ENCODE results near the gene YARS1.

YARS1 gene

DNA sequence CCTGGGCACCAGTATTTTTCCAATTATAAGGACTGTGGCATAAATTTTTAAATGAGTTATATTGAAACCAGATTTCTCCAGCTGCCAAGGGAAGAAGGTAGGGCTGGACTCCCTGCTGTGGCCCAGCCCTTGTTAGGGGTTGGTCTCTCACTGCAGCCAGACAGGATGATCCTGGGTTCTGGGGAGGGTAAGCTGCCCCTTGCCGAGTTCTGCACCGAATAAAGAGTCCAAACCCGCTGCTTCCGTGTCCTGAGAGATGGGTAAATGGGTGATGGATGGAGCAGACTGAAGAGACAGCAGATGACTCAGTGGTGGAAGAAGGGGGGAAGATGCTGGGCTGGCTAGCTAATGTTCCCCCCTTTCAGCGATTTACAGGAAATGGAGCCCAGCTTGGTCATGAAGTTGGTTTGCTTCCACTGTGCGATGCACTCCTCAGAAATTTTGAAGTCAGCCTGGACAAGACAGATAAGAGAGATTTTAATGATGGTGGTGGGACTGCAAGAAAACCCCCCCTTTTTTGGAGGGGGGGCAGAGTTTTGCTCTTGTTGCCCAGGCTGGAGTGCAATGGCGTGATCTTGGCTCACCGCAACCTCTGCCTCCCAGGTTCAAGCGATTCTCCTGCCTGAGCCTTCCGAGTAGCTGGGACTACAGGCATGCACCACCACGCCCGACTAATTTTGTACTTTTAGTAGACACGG lies 41.4 kb downstream of the YARS1 start:
- DNase-seq = no peak

DNA sequence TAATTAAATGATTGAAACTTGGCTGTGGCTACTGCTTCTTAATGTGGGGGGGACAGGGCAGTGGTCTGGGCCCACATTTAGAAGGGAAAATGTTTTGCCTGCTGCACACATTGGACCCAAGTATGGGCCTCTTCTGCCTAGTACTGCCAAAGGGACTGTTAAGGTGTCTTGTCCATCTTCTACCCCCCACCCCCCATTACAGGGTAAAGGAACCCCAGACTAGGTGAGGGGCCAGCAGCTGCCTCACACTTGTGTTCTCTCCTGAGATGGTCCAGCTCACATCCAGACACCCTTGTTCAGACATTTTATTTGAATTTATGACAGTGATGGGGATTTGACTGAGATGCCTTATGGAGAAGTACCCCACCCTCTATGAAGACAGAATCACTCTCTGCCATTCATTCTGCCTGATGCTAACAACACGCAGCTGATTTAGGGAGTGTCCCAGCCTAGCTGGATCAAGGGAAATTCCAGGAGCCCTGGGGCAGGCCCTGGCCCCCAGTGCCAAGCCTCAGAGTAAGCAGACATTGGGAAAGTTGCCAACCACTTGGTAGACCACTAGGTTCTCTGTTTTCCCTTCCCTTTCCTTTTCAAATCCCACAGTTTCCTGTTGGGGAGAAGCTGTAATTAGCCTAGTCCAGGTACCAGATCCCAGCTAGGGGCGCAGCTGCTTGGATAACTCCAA lies 42.1 kb downstream of the YARS1 start:
- no peak for DNase-seq

DNA sequence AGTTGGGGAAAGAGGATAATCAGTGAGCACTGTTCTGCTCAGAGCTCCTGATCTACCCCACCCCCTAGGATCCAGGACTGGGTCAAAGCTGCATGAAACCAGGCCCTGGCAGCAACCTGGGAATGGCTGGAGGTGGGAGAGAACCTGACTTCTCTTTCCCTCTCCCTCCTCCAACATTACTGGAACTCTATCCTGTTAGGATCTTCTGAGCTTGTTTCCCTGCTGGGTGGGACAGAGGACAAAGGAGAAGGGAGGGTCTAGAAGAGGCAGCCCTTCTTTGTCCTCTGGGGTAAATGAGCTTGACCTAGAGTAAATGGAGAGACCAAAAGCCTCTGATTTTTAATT lies 42.7 kb downstream of the YARS1 start:
- DNase-seq = no peak

DNA sequence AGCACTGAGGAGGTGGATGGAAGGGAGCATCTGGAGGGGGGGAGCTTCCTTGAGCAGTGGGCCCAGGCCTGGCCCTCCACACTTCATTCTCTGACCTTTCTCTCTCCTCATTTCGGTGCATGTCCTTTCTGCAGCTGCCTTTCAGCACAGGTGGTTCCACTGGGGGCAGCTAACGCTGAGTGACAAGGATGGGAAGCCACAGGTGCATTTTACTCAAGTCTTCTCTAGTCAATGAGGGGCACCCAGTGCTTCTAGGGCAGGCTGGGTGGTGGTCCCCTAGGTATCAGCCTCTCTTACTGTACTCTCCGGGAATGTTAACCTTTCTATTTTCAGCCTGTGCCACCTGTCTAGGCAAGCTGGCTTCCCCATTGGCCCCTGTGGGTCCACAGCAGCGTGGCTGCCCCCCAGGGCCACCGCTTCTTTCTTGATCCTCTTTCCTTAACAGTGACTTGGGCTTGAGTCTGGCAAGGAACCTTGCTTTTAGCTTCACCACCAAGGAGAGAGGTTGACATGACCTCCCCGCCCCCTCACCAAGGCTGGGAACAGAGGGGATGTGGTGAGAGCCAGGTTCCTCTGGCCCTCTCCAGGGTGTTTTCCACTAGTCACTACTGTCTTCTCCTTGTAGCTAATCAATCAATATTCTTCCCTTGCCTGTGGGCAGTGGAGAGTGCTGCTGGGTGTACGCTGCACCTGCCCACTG lies 43.2 kb downstream of the YARS1 start:
- no peak for DNase-seq

DNA sequence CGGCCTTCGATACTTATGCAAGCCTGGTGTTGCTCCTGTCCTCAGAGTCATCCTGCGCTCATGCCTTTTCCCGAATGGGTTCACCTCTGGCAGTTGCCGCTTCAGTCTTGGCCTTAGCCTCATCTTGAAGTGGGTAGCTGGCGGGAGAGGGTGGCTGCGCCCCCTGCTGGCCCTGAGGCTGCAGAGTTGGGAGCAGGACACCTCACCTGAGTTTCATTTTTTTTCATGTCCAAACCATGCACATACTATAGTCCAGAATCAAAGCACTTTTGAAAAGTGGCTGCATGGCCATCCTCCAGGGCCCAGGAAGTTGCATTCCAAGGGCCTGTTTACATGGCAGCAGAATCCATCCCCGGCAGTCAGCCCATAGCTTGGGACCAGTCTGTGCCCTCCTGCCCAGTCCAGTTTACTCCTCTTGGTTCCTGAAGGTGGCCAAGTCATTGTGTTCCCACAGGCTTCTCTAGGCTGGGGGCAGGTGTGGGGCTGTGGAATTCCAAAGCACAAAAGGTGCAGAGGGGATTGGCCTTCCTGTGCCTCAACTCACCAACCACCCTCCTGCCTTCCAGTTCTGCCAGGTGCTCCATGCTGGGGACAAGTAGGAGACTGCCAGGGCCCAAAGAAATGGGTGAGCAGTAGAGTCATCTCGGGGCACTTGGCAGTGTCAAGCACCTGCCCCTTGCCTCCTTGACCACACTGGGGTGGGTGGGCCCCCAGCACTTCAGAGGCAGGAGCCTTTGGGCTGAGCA lies 44.0 kb downstream of the YARS1 start:
- peak; percentile 85 for DNase-seq

DNA sequence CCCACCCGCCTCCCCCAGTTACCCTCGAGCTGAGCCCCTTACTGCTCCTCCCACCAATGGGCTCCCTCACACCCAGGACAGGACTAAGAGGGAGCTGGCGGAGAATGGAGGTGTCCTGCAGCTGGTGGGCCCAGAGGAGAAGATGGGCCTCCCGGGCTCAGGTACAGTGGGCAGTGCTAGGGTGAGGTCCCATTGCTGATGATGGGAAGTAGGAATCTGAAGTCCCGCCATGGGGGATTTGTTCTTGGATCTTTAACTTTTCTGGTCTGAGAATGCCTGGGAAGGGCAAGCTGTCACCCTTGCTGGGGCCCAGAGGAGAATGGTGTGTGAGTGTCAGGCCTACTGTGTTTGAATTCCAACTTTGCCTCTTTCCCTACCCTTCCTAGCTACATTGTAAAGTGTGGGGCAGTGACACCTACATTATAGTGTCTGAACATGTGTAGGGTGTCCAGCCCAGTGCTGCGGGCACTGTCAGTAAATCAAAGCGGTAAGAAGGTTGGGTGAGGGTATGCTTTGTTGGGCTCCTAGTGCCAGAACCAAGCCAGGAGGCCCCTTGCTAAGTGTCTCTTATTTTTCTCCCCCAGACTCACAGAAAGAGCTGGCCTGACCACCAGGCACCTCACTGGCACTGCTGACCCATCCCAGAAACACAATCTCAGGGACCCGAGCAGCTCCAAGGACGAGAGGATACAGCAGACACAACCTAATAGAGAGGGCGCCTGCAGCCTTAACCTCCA lies 44.7 kb downstream of the YARS1 start:
- no peak for DNase-seq

DNA sequence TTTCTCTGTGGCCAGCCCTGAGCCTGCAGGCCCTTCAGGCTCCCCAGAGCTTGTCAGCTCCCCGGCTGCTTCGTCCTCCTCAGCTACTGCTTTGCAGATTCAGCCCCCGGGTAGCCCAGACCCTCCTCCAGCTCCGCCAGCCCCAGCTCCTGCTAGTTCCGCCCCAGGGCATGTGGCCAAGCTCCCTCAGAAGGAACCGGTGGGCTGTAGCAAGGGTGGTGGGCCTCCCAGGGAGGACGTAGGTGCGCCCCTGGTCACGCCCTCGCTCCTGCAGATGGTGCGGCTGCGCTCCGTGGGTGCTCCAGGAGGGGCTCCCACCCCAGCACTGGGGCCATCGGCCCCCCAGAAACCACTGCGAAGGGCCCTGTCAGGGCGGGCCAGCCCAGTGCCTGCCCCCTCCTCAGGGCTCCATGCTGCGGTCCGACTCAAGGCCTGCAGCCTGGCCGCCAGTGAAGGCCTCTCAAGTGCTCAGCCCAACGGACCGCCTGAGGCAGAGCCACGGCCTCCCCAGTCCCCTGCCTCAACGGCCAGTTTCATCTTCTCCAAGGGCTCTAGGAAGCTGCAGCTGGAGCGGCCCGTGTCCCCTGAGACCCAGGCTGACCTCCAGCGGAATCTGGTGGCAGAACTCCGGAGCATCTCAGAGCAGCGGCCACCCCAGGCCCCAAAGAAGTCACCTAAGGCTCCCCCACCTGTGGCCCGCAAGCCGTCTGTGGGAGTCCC lies 45.4 kb downstream of the YARS1 start:
- no peak for DNase-seq

DNA sequence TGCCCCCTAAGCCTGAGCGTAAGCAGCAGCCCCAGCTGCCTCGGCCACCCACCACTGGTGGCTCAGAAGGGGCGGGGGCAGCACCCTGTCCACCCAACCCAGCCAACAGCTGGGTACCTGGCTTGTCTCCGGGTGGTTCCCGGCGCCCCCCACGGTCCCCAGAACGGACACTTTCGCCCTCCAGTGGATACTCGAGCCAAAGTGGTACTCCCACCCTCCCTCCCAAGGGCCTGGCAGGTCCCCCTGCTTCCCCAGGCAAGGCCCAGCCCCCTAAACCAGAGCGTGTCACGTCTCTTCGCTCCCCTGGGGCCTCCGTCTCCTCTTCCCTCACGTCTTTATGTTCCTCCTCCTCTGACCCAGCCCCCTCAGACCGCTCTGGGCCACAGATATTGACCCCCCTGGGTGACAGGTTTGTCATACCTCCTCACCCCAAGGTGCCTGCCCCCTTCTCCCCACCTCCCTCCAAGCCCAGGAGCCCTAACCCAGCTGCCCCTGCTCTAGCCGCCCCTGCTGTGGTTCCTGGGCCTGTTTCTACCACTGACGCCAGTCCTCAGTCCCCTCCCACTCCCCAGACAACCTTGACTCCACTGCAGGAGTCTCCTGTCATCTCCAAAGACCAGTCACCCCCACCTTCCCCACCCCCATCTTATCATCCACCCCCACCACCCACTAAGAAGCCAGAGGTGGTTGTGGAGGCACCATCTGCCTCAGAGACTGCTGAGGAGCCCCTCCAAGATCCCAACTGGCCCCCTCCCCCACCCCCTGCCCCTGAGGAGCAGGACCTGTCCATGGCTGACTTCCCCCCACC lies 46.2 kb downstream of the YARS1 start:
- no peak for DNase-seq

DNA sequence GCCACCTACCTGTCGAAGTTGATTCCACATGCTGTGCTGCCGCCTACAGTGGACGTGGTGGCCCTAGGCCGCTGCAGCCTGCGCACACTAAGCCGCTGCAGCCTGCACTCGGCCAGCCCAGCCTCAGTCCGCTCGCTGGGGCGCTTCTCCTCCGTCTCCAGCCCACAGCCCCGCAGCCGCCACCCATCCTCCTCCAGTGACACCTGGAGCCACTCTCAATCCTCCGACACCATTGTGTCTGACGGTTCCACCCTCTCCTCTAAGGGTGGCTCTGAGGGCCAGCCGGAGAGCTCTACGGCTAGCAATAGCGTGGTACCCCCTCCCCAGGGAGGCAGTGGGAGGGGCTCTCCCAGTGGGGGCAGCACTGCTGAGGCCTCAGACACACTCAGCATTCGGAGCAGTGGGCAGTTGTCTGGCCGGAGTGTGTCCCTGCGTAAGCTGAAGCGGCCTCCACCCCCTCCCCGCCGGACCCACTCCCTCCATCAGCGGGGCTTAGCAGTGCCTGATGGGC lies 46.9 kb downstream of the YARS1 start:
- no peak for DNase-seq

DNA sequence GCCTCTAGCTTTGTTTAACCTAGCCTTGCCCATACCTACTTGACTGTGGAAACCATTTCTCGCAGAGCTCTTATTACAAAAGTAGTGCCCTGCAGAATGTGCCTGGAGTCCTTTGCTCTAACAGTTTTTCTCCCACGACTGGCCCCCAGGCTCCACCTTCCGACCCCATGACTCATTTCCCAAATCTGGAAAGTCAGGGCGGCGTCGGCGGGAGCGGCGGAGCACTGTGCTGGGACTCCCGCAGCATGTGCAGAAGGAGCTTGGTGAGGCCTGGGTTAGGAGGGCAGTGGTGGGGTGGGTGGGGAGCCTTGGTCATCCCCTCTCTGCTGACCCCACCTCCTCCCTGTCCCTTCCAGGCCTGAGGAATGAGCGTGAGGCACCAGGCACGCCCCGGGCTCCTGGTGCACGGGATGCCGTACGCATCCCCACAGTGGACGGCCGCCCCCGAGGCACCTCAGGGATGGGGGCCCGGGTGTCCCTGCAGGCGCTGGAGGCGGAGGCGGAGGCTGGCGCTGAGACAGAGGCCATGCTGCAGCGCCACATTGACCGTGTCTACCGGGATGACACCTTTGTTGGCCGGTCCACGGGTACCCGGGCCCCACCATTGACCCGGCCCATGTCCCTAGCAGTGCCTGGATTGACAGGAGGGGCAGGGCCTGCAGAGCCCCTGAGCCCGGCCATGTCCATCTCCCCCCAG lies 47.5 kb downstream of the YARS1 start:
- no peak for DNase-seq

DNA sequence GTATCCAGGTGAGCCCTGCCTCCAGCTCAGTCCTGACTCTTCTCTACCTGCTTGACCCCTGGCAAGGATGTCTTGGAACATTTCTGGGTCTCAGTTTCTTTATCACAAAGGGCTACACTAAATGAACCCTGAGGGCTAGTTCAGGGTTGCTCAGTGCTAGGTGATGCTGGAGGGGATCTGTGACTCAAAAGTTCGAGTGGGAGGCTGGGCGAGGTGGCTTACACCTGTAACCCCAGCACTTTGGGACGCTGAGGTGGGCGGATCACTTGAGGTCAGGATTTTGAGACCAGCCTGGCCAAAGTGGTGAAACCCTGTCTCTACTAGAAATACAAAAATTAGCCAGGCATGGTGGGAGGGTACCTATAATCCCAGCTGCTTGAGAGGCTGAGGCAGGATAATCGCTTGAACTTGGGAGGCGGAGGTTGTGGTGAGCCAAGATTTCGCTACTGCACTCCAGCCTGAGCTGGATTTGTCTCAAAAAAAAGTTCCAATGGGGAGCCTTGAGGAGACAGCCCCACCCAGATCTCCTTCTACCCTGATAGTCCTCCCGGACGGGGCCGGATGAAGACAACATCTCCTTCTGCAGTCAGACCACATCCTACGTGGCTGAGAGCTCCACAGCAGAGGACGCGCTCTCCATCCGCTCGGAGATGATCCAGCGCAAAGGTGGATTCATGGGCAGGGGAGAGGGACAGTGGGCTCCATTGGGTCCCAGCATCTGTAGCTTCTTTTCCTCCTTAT lies 48.9 kb downstream of the YARS1 start:
- no peak for DNase-seq

DNA sequence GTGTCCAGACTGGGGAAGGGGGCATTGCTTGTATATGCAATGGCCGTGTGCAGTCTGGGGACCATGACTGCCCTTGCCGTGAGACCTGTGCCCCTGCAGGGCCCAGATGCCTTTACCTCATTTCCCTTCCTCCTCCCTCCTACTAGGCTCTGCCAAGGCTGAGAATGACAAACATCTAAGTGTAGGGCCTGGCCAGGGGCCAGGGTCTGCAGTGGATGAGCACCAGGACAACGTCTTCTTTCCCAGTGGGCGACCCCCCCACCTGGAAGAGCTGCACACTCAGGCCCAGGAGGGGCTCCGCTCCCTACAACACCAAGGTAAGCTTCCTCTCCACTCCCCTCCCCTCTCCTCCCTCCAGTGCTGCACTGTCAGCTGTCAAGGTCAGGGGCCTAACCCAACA lies 49.5 kb downstream of the YARS1 start:
- DNase-seq = no peak

DNA sequence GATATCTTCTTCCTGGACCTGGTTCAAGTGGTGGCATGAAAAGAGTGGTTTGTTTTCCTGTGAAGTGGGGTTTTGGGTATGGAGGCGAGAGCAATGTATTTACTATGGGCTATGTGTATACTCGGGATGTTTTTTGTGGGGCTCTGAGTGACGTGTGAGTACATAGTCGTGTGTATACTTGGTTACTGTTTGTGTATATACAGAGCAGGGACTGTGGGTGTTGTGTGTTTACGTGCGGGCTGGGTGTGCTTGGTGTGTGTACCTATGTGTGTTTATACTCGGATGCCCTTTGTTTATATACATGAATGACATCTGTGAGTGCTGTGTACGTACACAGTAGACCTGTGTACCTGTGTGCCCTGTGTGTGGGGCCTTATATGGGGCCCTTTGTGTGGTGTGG lies 50.0 kb downstream of the YARS1 start:
- DNase-seq = no peak

DNA sequence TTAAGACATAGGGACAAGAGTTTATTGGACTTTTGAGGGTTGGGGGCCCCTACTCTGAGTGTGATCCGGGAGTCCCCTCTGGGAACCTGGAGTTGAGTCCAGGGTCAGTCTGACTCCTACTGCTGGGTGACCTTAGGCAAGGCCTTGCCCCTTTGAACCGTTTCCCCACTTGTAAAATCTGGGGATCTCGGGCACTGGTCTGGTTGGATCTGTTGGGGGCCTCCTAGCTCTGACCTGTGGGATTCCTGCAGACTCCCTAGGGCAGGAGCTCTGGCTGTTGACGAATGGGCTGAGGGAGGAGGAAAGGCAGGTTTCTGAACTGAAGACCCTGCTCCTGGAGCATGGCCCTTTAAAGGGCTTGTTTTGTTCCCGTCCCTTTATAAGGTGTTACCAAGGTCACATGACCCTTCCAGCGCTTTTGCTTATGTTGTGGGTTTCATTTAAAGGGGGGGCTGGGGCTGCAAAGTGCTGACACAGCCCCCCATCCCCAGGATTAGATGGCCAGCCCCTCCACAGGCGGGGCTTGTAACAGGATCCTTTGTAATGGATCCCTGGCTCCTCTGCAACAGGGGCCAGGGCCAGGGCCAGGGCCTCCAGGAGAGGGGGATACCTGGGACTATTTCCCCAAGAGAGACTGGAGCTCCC lies 50.7 kb downstream of the YARS1 start:
- no peak for DNase-seq

DNA sequence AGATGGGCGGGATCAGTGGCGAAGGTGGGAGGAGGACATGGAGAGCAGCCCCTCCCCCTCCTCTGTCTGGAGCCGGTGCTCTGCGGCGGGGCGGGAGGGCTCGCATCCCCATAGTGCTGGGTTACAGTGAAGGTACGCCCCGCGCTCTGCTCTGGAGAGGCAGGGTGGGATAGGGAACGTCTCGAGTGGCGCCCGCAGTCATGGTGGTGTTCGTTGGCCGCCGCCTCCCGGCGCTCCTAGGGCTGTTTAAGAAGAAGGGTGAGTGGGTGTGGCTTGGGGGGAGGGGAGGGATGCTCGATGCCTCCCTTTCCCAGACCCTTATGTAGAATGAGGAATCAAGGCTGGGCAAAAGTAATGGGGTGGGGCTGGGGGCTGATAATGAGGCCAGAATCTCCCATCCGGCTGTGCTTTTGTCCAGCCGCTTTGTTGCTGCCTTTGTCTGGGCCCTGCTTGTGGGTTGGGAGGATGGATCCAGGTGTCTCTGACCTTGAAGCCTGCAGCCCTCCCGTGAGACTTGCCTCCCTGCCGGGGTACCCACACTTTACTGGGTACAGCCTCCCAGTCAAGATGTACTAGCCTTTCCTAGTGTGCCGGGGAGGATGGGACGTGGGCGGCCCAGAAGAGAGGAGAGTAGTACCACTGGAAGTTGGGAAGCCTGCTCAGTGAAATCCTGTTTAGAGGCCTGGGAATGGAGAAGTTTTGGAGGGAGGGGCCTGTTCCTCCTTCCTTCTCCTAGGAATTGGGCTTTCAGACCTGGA lies 51.4 kb downstream of the YARS1 start:
- no peak for DNase-seq

DNA sequence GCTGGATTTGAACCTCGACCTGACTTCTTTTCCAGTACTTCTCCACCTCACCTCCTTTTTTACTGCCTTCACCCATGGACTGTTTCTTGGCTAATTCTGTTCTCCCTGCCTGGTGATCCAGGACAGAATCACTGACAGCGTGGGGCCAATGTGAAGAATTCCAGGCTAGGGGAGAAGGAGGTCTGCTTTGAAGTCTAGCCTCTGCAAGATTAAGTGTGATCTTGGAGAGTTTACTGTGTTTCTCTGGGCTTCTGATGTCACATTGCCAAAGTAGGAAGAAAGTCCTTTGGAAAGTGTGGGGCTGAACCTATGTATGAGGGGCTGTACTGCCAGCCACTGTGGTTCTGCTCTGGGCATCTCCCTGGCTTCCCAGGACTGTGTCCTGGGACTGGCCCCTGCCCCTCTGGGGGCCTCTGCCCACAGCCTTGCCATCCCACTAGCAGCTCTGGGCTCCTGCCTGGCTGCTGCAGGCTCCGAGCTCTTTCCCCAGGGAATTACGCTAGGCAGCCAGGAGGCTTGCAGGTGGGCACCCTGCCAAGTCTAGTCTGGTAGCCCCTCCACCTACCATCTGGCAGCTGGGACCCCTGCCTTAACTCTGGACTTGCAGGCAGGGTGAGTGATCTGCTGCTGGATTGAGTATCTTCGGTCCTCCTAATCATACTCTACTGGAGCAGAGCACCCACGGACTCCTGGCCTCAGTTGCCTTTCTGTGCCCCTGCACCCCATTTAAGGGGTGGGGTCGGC lies 52.2 kb downstream of the YARS1 start:
- no peak for DNase-seq

DNA sequence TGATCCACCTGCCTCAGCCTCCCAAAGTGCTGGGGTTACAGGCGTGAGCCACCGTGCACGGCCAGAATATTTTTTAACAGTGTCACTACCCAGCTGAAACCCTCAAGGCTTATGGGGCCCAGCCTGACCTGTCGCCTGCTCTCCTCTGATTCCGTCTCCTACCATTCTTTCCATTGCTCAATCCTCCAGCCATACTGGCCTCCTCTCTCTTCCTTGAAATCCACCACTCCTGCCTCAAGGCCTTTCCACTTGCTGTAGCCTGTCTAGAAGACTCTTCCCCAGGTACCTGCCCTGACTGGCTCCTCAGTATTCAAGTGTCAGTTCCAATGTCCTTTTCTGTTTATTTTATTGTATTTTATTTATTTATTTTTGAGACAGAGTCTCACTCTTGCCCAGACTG lies 53.9 kb downstream of the YARS1 start:
- no peak for DNase-seq

DNA sequence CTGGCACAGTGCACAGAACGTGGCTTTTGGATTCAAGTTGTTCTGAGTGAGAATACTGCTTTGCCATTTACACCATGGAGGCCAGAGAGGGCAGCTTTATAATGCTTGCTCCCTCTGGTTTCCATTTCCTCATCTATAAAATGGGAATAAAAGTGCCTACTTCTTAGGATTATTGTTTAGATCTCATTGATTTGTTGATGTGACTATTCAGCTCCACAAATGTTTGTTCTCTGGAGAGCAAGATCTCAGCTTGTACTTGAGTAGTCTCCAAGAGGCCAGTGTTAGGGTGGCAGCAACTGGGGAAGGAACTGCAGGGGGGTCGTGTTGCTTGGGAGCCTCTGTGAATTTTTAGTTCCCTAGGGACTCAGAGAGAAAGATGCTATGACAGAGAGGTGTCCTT lies 55.2 kb downstream of the YARS1 start:
- DNase-seq = no peak
